ENCODE data around the gene SULF2. TPM values are rescaled to one million over a fixed set of nuclear protein-coding genes. Genes with fewer than 3 reads are reported as not detected.

Gene SULF2
- total RNA-seq, 1 donor from 2014 or later = 78.2 TPM

- Histone ChIP-seq H3K27me3 (ENCODE audit: control insufficient read depth, insufficient read depth, low read length) (no peaks in the 10 kb centered on the region), H3K36me3 (ENCODE audit: control insufficient read depth, insufficient read depth, low read length) (peaks cover 1% of the 10 kb centered on the region), H3K4me3 (ENCODE audit: low read depth, low read length) (no peak overlapping the region)
- TF ChIP-seq CTCF (IDR thresholded peaks at IDR 0.05; ENCODE audit: insufficient read depth, low read length, poor library complexity, severe bottlenecking) = no peak
- DNase-seq (ENCODE audit: low read depth) = no peak
These were observed 22.5 kb downstream of the SULF2 start for GRCh38 chr20:47762699-47763268.

DNA sequence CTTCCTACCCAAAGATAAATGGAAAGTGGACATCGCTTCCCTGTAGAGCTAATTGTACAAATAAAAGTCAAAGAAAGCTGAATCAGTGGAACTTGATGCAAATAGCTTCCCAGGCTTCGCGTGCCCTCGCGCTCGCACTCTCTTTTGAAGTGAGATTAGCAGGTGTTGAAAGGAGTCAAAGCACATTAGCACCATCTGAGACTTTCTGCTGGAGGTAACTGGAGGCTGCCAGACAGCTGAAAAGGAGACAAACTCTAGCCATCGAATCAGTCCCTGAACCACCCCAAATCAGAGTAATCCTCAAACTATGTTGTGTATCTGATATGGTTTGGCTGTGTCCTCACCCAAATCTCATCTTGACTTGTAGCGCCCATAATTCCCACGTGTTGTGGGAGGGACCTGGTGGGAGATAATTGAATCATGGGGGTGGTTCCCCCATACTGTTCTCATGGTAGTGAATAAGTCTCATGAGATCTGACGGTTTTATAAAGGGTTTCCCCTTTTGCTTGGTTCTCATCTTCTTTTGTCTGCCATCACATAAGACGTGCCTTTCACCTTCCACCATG, 23.7 kb downstream of the SULF2 start:
- DNase-seq (ENCODE audit: low read depth) = no peak
- Histone ChIP-seq H3K27me3 (ENCODE audit: control insufficient read depth, insufficient read depth, low read length) (no peaks in the 10 kb centered on the region), H3K4me3 (ENCODE audit: low read depth, low read length) (no peak overlapping the region), H3K36me3 (ENCODE audit: control insufficient read depth, insufficient read depth, low read length) (peaks cover 1% of the 10 kb centered on the region)
- TF ChIP-seq CTCF (IDR thresholded peaks at IDR 0.05; ENCODE audit: insufficient read depth, low read length, poor library complexity, severe bottlenecking) = no peak

DNA sequence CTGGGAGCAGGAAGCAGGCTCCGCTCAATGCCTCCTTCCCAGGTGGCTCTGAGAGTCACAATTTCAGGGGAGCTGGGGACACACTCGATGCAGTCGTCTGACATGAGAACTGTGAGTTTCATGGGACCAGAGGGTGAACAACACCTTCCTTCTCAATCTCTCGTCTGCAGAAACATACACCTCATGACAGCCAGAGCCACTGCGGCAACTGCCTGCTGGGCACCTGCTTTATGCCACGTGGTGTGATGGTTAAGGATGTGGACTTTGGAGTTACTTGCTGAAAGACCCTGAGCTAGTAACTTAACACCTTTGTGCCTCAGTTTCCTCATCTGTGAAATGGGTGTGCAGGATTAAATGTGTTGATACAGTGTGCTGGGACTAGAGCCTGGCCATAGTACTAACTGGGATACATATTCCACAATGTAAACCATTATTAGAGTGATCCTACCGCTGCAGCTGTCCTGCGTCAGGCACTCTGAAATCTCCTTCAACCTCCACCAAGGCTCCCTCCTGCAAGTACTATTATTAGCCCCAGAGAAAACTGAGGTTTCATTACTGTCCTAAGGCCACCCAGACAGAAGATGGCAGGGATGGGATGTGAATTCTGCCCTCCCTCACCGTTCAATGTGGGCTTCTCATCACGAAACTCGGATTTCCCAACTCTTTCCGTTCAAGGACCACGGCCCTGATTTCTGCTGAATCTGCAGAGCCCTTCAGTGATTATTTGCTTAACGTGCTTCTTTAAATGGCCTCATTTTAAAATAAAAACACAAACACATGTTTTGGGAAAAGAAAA, 24.4 kb downstream of the SULF2 start:
- H3K36me3 ChIP-seq (ENCODE audit: control insufficient read depth, insufficient read depth, low read length) = peaks cover 1% of the 10 kb centered on the region
- H3K27me3 ChIP-seq (ENCODE audit: control insufficient read depth, insufficient read depth, low read length) = no peaks in the 10 kb centered on the region
- no peak for DNase-seq (ENCODE audit: low read depth)
- no peak for TF ChIP-seq CTCF (IDR thresholded peaks at IDR 0.05; ENCODE audit: insufficient read depth, low read length, poor library complexity, severe bottlenecking)
- H3K4me3 ChIP-seq (ENCODE audit: low read depth, low read length) = no peak overlapping the region

DNA sequence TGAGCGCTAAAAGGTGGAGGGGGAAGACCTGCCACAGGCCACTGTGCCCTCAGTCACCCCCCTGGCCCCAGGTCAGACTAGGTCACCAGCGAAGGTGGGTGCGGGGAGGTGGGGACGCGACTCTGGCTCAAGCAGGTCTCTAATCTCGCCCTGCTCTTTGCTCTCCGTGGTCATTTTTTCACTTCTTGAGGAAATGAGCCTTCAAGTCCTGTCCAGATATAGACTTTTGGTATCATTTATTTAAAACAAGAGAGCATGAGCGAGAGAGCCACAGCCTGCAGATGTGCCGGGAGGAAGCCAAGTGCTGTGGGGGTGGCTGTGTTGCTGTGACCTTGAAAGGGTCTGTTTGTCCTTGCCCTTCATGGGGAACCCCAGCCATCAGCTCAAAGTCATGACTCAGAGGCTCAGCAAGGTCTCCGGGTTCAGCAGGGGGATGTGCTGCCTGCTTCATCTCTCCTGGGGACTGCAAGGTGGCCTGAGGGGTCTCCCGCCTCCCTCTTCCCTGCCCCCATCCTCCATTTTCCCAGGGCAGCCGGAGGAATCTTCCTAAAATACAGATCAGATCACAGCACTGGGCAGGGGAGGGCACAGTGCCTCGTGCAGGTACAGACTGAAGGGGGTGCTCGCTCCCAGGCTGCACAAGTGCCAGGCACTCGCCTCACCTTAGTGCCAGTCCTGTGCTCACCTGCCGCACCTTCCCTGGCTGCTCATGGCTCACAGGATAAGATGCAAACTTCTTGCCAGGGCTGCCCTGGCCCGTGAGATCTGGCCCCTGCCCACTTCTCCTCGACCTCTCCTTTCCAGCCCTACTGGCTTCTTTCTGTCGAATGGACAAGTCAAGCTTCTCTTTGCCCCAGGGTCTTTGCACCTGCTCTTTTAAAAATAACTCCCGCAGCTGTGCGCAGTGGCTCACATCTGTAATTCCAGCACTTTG, 26.5 kb downstream of the SULF2 start:
- Histone ChIP-seq H3K27me3 (ENCODE audit: control insufficient read depth, insufficient read depth, low read length) (no peaks in the 10 kb centered on the region), H3K36me3 (ENCODE audit: control insufficient read depth, insufficient read depth, low read length) (peaks cover 1% of the 10 kb centered on the region), H3K4me3 (ENCODE audit: low read depth, low read length) (no peak overlapping the region)
- no peak for DNase-seq (ENCODE audit: low read depth)
- no peak for TF ChIP-seq CTCF (IDR thresholded peaks at IDR 0.05; ENCODE audit: insufficient read depth, low read length, poor library complexity, severe bottlenecking)

DNA sequence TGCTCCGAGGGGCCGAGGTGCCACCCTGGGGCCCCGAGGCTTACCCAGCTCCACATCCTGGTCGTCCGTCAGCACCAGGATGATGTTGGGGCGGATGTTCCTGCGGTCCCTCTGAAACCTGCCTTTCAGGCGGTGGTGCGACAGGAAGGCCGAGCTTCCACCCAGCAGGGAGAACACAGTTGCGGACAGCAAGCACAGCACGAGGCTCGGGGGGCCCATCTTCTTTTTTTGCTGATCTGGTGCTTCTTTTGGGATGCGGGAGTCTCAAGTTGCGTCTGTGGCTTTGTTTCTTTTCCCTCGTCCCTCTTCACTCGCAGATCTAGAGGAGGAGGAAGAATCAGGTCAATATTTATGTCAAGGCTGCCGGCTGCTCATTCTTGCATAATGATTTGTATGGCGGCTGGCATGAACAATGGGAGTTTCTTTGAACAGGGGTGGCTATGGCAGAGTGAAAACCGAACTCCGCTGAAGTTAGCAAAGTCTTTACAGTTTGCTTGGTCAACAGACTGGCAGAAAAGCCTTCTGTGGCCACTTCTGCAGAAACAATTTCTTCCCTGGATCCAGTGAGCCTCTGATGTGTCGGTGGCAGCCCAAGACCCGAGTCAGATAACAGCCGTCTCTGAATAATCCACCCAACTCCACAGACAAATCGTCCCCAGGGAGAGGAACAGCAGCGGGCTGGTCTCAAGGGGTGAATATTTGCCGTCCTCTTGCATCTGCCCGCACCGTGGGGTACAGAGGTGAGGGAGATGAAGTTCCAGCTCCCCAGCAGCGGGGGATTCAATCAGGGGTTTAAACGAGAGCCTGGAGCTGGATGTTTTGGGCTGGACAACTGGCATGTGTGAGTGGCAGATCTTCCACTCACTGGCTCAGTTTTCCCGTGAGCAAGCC, 27.9 kb downstream of the SULF2 start:
- Histone ChIP-seq H3K36me3 (ENCODE audit: control insufficient read depth, insufficient read depth, low read length) (peaks cover 1% of the 10 kb centered on the region), H3K27me3 (ENCODE audit: control insufficient read depth, insufficient read depth, low read length) (no peaks in the 10 kb centered on the region), H3K4me3 (ENCODE audit: low read depth, low read length) (no peak overlapping the region)
- no peak for TF ChIP-seq CTCF (IDR thresholded peaks at IDR 0.05; ENCODE audit: insufficient read depth, low read length, poor library complexity, severe bottlenecking)
- DNase-seq (ENCODE audit: low read depth) = no peak
